Measurements from ENCODE around the gene CYP4F22. TPM values are rescaled to one million over a fixed set of nuclear protein-coding genes. Genes with fewer than 3 reads are reported as not detected.

CYP4F22 gene
- total and polyA plus RNA-seq, 2 donors from 2014 or later: 0.09 TPM; not detected in 1

GRCh38 chr19:15555021-15555420 lies 46.7 kb downstream of the CYP4F22 start:
- Histone ChIP-seq H3K4me1 (ENCODE audit: control insufficient read depth in 2 of 3, insufficient read depth in 2 of 3, low read depth in 1 of 3, low read length in 3 of 3) (peaks cover 0 to 11% (median 0%) of the 10 kb centered on the region in 3 donors), H3K27me3 (ENCODE audit: control insufficient read depth, insufficient read depth, low read length) (peaks cover 2% of the 10 kb centered on the region), H3K9ac (ENCODE audit: low read length in 3 of 3) (no peak overlapping the region), H3K27ac (ENCODE audit: low read depth in 2 of 2, low read length in 2 of 2) (no peak overlapping the region), H3K9me3 (ENCODE audit: control insufficient read depth in 2 of 3, insufficient read depth in 1 of 3, low read length in 3 of 3) (no peaks in the 10 kb centered on the region), H3K36me3 (ENCODE audit: control insufficient read depth in 2 of 3, insufficient read depth in 3 of 3, low read length in 3 of 3) (no peaks in the 10 kb centered on the region), H3K4me3 (ENCODE audit: low read length in 3 of 3) (no peak overlapping the region)
- FAIRE-seq (no peak), DNase-seq (no peak)
- TF ChIP-seq CTCF (IDR thresholded peaks at IDR 0.05; ENCODE audit: borderline replicate concordance, extremely low read depth, insufficient read depth): no peak
- intact Hi-C loops (cut with DNase I): loop anchor here (10.0 kb wide), 2 partner anchors 380 to 470 kb away; partner anchors contain the start of gene OR1I1

- Histone ChIP-seq H3K36me3 (ENCODE audit: control insufficient read depth in 2 of 3, insufficient read depth in 3 of 3, low read length in 3 of 3) (no peaks in the 10 kb centered on the region), H3K4me3 (ENCODE audit: low read length in 3 of 3) (peak overlapping the region; percentile 13 to 34 (median 27)), H3K27me3 (ENCODE audit: control insufficient read depth, insufficient read depth, low read length) (peaks cover 2% of the 10 kb centered on the region), H3K4me1 (ENCODE audit: control insufficient read depth in 2 of 3, insufficient read depth in 2 of 3, low read depth in 1 of 3, low read length in 3 of 3) (peaks cover 0 to 11% (median 0%) of the 10 kb centered on the region in 3 donors), H3K27ac (ENCODE audit: low read depth in 2 of 2, low read length in 2 of 2) (no peak overlapping the region), H3K9me3 (ENCODE audit: control insufficient read depth in 2 of 3, insufficient read depth in 1 of 3, low read length in 3 of 3) (no peaks in the 10 kb centered on the region), H3K9ac (ENCODE audit: low read length in 3 of 3) (no peak overlapping the region)
- peak; percentile 91 for TF ChIP-seq CTCF (IDR thresholded peaks at IDR 0.05; ENCODE audit: borderline replicate concordance, extremely low read depth, insufficient read depth)
- intact Hi-C loops (cut with DNase I): loop anchor here (10.0 kb wide), 2 partner anchors 381 to 471 kb away; partner anchors contain the start of gene OR1I1
- peak; percentile 92 to 95 (median 93) for DNase-seq
- FAIRE-seq: no peak
Measured at GRCh38 chr19:15555759-15556633, 47.7 kb downstream of the CYP4F22 start.

- Histone ChIP-seq H3K9me3 (ENCODE audit: control insufficient read depth in 2 of 3, insufficient read depth in 1 of 3, low read length in 3 of 3) (no peaks in the 10 kb centered on the region), H3K9ac (ENCODE audit: low read length in 3 of 3) (no peak overlapping the region), H3K27ac (ENCODE audit: low read depth in 2 of 2, low read length in 2 of 2) (no peak overlapping the region), H3K4me1 (ENCODE audit: control insufficient read depth in 2 of 3, insufficient read depth in 2 of 3, low read depth in 1 of 3, low read length in 3 of 3) (peaks cover 0 to 8% (median 0%) of the 10 kb centered on the region in 3 donors), H3K36me3 (ENCODE audit: control insufficient read depth in 2 of 3, insufficient read depth in 3 of 3, low read length in 3 of 3) (no peaks in the 10 kb centered on the region), H3K27me3 (ENCODE audit: control insufficient read depth, insufficient read depth, low read length) (peaks cover 2% of the 10 kb centered on the region), H3K4me3 (ENCODE audit: low read length in 3 of 3) (no peak overlapping the region)
- no peak for DNase-seq
- no peak for FAIRE-seq
- intact Hi-C loops (cut with DNase I): loop anchor here (10.0 kb wide), 2 partner anchors 382 to 472 kb away; partner anchors contain the start of gene OR1I1
- TF ChIP-seq CTCF (IDR thresholded peaks at IDR 0.05; ENCODE audit: borderline replicate concordance, extremely low read depth, insufficient read depth): no peak
Measured at GRCh38 chr19:15556634-15557181, 48.4 kb downstream of the CYP4F22 start.
